Lower leg skin (tissue), 4 donors: ENCODE results near the gene QRICH2. TPM values are rescaled to one million over a fixed set of nuclear protein-coding genes. Genes with fewer than 3 reads are reported as not detected.

ENCODE experiments used
- DNase-seq, 2 donors: peaks; one replicate each; pipeline ENCODE4 v3.0.0-alpha.2; 2019; ENCODE audit warnings: low spot score in 2 of 2
- H3K4me3 ChIP-seq: fragments of 200-600 bp; sonication (generic); 2 replicates; pipeline ENCODE4 v1.5.1; 2017; ENCODE audit warnings: mild to moderate bottlenecking, low read depth; ENCODE audit not compliant: poor library complexity, severe bottlenecking
- CTCF ChIP-seq, 3 donors: fragments of 450-650 bp; IDR thresholded peaks; one replicate each; pipeline ENCODE4 v1.5.1; 2016; ENCODE audit warnings: antibody characterized with exemption in 3 of 3, mild to moderate bottlenecking in 3 of 3, moderate library complexity in 2 of 3
- POLR2A ChIP-seq, 2 donors: fragments of 450-650 bp; IDR thresholded peaks; one replicate each; pipeline ENCODE4 v1.6.1; 2016 to 2017; ENCODE audit warnings: antibody characterized with exemption in 2 of 2, mild to moderate bottlenecking in 1 of 2, moderate library complexity in 1 of 2
- WGBS, 2 donors: methylation state at CpG; one replicate each; pipeline ENCODE4 v1.1.5; 2018; 5-methylcytosine and 5-hydroxymethylcytosine counted together
- intact Hi-C: fragments of 100-400 bp; cut with DNase I; formaldehyde crosslinking; loops from one replicate; pipeline ENCODE4 v1.15.0; 2023; ENCODE audit warnings: low total_unique reads
- total RNA-seq, 4 donors: library from RNA; depleted of rRNA; stranded (reverse); fragments of >200 nt; gene quantifications; one replicate each; pipeline ENCODE4 v1.1.0, GENCODE V29; 2016

Gene QRICH2
- total RNA-seq, 4 donors from 2014 or later = 0.88 to 3.3 (median 1.8) TPM

GRCh38 chr17:76304226-76305134 lies 3.6 kb downstream of the QRICH2 start:
- DNase-seq = no peak

DNA sequence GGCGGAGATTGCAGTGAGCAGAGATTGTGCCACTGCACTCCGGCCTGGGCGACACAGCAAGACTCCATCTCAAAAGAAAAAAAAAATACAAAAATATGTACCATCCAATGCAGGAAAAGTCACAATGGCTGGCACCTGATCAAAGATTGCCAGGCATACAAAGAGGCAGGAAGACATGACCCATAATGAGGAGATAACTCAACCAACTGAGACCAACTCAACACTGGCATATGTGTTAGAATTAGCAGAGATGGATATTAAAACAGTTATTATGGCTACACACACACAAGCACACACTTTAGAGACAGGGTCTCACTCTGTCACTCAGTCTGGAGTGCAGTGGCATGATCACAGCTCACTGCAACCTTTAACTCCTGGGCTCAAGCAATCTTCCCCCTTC lies 10.6 kb downstream of the QRICH2 start:
- intact Hi-C loops = no loop called here
- 84 to 93% methylated on average over 3 of the region's 3 CpGs for WGBS, 2 donors
- no peak for DNase-seq
- TF ChIP-seq CTCF (IDR thresholded peaks at IDR 0.05) (no peak), POLR2A (IDR thresholded peaks at IDR 0.05) (no peak)
- no peak overlapping the region for H3K4me3 ChIP-seq

More at GRCh38 chr17:76304226-76305134, 3.6 kb downstream of the QRICH2 start:
- TF ChIP-seq POLR2A (IDR thresholded peaks at IDR 0.05) (no peak), CTCF (IDR thresholded peaks at IDR 0.05) (no peak)
- no peak overlapping the region for H3K4me3 ChIP-seq
- intact Hi-C loops = no loop called here
- WGBS, 2 donors = 83 to 84% methylated on average over 17 of the region's 17 CpGs

DNA sequence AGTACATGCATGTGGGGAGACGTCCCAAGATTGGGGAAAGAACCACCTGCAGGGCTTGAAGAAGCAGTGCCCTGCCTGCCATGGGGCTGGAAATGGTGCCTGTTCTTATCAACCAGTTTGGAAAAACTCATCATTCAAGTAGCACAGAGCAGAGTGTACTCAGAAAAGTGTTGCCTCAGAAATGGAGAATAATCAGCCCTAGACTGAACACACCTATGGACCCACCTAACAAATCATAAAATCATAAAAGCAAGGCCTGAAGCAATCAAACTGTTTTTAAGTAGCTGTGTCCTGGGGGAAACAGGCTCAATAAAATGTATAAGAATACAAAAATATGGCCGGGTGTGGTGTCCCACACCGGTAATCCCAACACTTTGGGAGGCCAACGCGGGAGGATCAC lies 11.2 kb downstream of the QRICH2 start:
- TF ChIP-seq CTCF (IDR thresholded peaks at IDR 0.05) (no peak), POLR2A (IDR thresholded peaks at IDR 0.05) (no peak)
- no peak overlapping the region for H3K4me3 ChIP-seq
- DNase-seq = no peak
- intact Hi-C loops = no loop called here
- 90% methylated on average over 5 of the region's 5 CpGs for WGBS, 2 donors

DNA sequence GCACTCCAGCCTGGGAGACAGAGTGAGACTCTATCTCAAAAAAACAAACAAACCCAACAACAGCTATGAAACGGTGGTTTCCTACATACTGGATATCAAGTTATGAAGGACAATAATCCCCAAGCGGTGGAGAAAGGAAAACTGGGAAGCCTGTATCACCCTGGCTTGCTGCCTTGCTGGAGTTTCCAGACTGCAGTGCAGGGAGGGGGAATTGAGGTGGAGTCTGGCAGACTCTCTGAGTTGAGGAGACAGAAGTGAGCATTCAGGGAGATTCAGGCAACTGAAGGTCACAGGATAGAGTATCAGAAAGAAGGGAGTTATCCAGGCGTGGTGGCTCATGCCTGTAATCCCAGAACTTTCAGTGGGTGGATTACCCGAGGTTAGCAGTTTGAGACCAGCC lies 11.9 kb downstream of the QRICH2 start:
- intact Hi-C loops = no loop called here
- DNase-seq = no peak
- no peak overlapping the region for H3K4me3 ChIP-seq
- 41 to 50% methylated on average over 4 of the region's 4 CpGs for WGBS, 2 donors
- TF ChIP-seq POLR2A (IDR thresholded peaks at IDR 0.05) = no peak
- no peak for TF ChIP-seq CTCF (IDR thresholded peaks at IDR 0.05)

DNA sequence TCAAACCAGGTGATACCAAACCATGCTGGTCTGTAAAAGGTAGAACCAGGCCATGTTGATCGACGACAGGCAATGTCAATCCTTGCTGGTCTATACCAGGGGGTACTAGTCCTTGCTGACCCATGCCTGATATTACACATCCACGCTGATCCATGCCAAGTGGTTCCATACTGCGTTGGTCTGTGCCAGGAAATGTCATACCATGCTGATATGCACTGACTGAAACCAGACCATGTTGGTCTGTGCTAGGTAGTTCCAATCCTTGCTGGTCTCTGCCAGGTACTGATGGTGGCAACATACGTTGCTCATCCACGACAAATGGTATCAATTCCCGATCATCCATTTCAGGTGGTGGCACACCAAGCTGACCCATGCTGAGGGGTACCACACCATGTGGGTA lies 15.0 kb downstream of the QRICH2 start:
- 91 to 94% methylated on average over 7 of the region's 7 CpGs for WGBS, 2 donors
- TF ChIP-seq CTCF (IDR thresholded peaks at IDR 0.05) (no peak), POLR2A (IDR thresholded peaks at IDR 0.05) (no peak)
- no peak overlapping the region for H3K4me3 ChIP-seq
- intact Hi-C loops = no loop called here
- no peak for DNase-seq
